Duodenal mucosa (tissue), 2 donors: ENCODE results near the gene ZP1.

Source experiments
- H3K27ac ChIP-seq: one replicate; pipeline ENCODE4 v1.7.0; 2013; ENCODE audit warnings: low read depth, low read length
- H3K27me3 ChIP-seq, 2 donors: one replicate each; pipeline ENCODE4 v1.7.0; 2013; ENCODE audit warnings: low read length in 2 of 2, control low read depth in 1 of 2; ENCODE audit not compliant: insufficient read depth in 2 of 2, control insufficient read depth in 1 of 2
- H3K36me3 ChIP-seq, 2 donors: one replicate each; pipeline ENCODE4 v1.7.0; 2013; ENCODE audit warnings: low read length in 2 of 2, control low read depth in 1 of 2; ENCODE audit not compliant: insufficient read depth in 2 of 2, control insufficient read depth in 1 of 2
- H3K4me1 ChIP-seq, 2 donors: one replicate each; pipeline ENCODE4 v1.7.0; 2013; ENCODE audit warnings: low read length in 2 of 2, control low read depth in 1 of 2; ENCODE audit not compliant: insufficient read depth in 2 of 2, control insufficient read depth in 1 of 2
- H3K4me3 ChIP-seq, 2 donors: one replicate each; pipeline ENCODE4 v1.7.0; 2013; ENCODE audit warnings: low read length in 2 of 2, low read depth in 1 of 2
- H3K9ac ChIP-seq, 2 donors: one replicate each; pipeline ENCODE4 v1.7.0; 2013; ENCODE audit warnings: low read length in 2 of 2, low read depth in 1 of 2
- H3K9me3 ChIP-seq, 2 donors: one replicate each; pipeline ENCODE4 v1.7.0; 2013; ENCODE audit warnings: low read length in 2 of 2, control low read depth in 1 of 2; ENCODE audit not compliant: control insufficient read depth in 1 of 2

ZP1 gene

GRCh38 chr11:60919320-60919719, 52.0 kb downstream of the ZP1 start:
- Histone ChIP-seq H3K4me3 (no peak overlapping the region), H3K36me3 (peaks cover 10 to 35% of the 10 kb centered on the region in 2 donors), H3K9ac (no peak overlapping the region), H3K27ac (no peak overlapping the region), H3K4me1 (peaks cover 19 to 31% of the 10 kb centered on the region in 2 donors), H3K9me3 (no peaks in the 10 kb centered on the region), H3K27me3 (peaks cover 0 to 4% of the 10 kb centered on the region in 2 donors)

GRCh38 chr11:60919956-60920355, 52.6 kb downstream of the ZP1 start:
- H3K27ac ChIP-seq = no peak overlapping the region
- H3K9ac ChIP-seq = no peak overlapping the region
- H3K27me3 ChIP-seq = peaks cover 3 to 9% of the 10 kb centered on the region in 2 donors
- H3K36me3 ChIP-seq = peaks cover 10 to 35% of the 10 kb centered on the region in 2 donors
- H3K9me3 ChIP-seq = no peaks in the 10 kb centered on the region
- peaks cover 23 to 30% of the 10 kb centered on the region in 2 donors for H3K4me1 ChIP-seq
- H3K4me3 ChIP-seq = no peak overlapping the region

GRCh38 chr11:60921259-60921658, 53.9 kb downstream of the ZP1 start:
- H3K4me1 ChIP-seq = peaks cover 21 to 23% of the 10 kb centered on the region in 2 donors
- no peak overlapping the region for H3K27ac ChIP-seq
- peaks cover 10 to 35% of the 10 kb centered on the region in 2 donors for H3K36me3 ChIP-seq
- H3K27me3 ChIP-seq = peaks cover 11 to 22% of the 10 kb centered on the region in 2 donors
- no peaks in the 10 kb centered on the region for H3K9me3 ChIP-seq
- no peak overlapping the region for H3K9ac ChIP-seq
- no peak overlapping the region for H3K4me3 ChIP-seq

GRCh38 chr11:60921777-60922335, 54.5 kb downstream of the ZP1 start:
- no peak overlapping the region for H3K4me3 ChIP-seq
- H3K27ac ChIP-seq = no peak overlapping the region
- H3K9ac ChIP-seq = no peak overlapping the region
- H3K27me3 ChIP-seq = peaks cover 11 to 27% of the 10 kb centered on the region in 2 donors
- H3K36me3 ChIP-seq = peaks cover 10 to 35% of the 10 kb centered on the region in 2 donors
- peaks cover 15 to 17% of the 10 kb centered on the region in 2 donors for H3K4me1 ChIP-seq
- no peaks in the 10 kb centered on the region for H3K9me3 ChIP-seq

GRCh38 chr11:60922906-60923305, 55.6 kb downstream of the ZP1 start:
- peaks cover 14 to 15% of the 10 kb centered on the region in 2 donors for H3K4me1 ChIP-seq
- no peaks in the 10 kb centered on the region for H3K9me3 ChIP-seq
- no peak overlapping the region for H3K9ac ChIP-seq
- no peak overlapping the region for H3K27ac ChIP-seq
- no peak overlapping the region for H3K4me3 ChIP-seq
- H3K36me3 ChIP-seq = peaks cover 10 to 35% of the 10 kb centered on the region in 2 donors
- H3K27me3 ChIP-seq = peaks cover 11 to 27% of the 10 kb centered on the region in 2 donors

GRCh38 chr11:60923326-60923725, 56.0 kb downstream of the ZP1 start:
- H3K36me3 ChIP-seq = peaks cover 10 to 35% of the 10 kb centered on the region in 2 donors
- no peak overlapping the region for H3K9ac ChIP-seq
- no peaks in the 10 kb centered on the region for H3K9me3 ChIP-seq
- no peak overlapping the region for H3K4me3 ChIP-seq
- peaks cover 14 to 15% of the 10 kb centered on the region in 2 donors for H3K4me1 ChIP-seq
- H3K27me3 ChIP-seq = peaks cover 11 to 27% of the 10 kb centered on the region in 2 donors
- H3K27ac ChIP-seq = no peak overlapping the region

GRCh38 chr11:60923800-60924109, 56.4 kb downstream of the ZP1 start:
- Histone ChIP-seq H3K4me3 (peak overlapping the region; percentile 47 to 60), H3K36me3 (peaks cover 10 to 35% of the 10 kb centered on the region in 2 donors), H3K27me3 (peaks cover 11 to 27% of the 10 kb centered on the region in 2 donors), H3K4me1 (peaks cover 14 to 15% of the 10 kb centered on the region in 2 donors), H3K27ac (no peak overlapping the region), H3K9me3 (no peaks in the 10 kb centered on the region), H3K9ac (no peak overlapping the region)

GRCh38 chr11:60924110-60924905, 57.0 kb downstream of the ZP1 start, which contains the start of gene TMEM132A:
TMEM132A (plus strand) TSS chr11:60924460; CDS start chr11:60924634, 174 bp downstream.
- peaks cover 11 to 27% of the 10 kb centered on the region in 2 donors for H3K27me3 ChIP-seq
- peaks cover 14 to 15% of the 10 kb centered on the region in 2 donors for H3K4me1 ChIP-seq
- H3K27ac ChIP-seq = no peak within 1 kb of the TSS
- peaks cover 10 to 35% of the 10 kb centered on the region in 2 donors for H3K36me3 ChIP-seq
- peak within 1 kb of the TSS; percentile 50 to 60 for H3K4me3 ChIP-seq
- H3K9ac ChIP-seq = peak within 1 kb of the TSS in 1 of 2 donors; percentile 33
- H3K9me3 ChIP-seq = no peaks in the 10 kb centered on the region
